Ureter (tissue), 1 donor: Measurements from ENCODE around the gene RBM27. TPM values are rescaled to one million over a fixed set of nuclear protein-coding genes. Genes with fewer than 3 reads are reported as not detected.

Experiments used
- total RNA-seq: library from RNA; stranded (reverse); gene quantifications from one replicate; pipeline ENCODE4 v1.2.4, GENCODE V29; 2023
- donor health status: DM: yes; HTN: yes; CAD: no.

The RBM27 gene
- total RNA-seq, 1 donor from 2014 or later, result 26.4 TPM

Other genes with a start within 250 kb of the RBM27 start
- gene PLAC8L1, start 98.0 kb upstream of the RBM27 start, total RNA-seq, result 1.1 TPM
- gene LARS1, start 21.0 kb upstream of the RBM27 start, total RNA-seq, result 141 TPM
- gene POU4F3, start 135.2 kb downstream of the RBM27 start, total RNA-seq, result 0.16 TPM
- gene TCERG1, start 243.7 kb downstream of the RBM27 start, total RNA-seq, result 138 TPM